Measurements from ENCODE around the gene ZNF529.

ZNF529 gene

DNA sequence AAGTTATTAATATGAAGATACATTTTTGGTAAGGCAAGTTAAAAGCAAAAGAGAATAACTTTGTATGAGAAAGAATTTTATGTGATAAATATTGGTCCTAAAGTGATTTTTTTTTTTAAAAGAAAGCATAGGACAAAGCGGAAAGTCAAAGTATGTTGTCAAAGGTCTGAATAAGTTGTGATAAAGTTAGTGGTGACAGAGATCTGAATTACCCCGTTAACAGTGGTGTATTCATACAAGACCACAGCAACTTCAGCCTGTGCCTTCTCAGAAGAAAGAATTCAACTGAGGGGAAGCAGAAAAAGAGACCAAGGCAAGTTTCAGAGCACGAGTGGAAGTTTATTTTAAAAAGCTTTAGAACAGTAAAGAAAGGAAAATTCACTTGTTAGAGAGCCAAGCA lies 64.8 kb downstream of the ZNF529 start:
- no peak for DNase-seq

DNA sequence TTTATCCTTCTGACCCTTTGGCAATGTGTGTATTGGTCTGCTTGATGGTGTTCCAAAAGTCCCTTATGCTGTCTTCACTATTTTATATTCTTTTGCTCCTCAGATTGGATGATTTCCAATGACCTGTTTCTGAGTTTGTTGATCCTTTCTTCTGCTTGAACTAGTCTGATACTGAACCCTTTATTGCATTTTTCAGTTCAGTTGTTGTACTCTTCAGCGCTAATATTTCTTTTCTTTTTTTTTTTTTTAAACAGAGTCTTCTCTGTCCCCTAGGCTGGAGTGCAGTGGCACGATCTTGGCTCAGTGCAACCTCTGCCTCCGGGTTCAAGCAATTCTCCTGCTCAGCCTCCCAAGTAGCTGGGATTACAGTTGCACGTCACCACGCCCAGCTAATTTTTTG lies 71.1 kb downstream of the ZNF529 start:
- DNase-seq = no peak

- DNase-seq = no peak
Measured at GRCh38 chr19:36497001-36497400, 76.1 kb downstream of the ZNF529 start.
